GM12878 (cell line): Measurements from ENCODE around the gene ADAP1.

Experiments
- EP300 ChIP-seq, 2 experiments: fragments of 150-350 bp in 1 of 2; IDR thresholded peaks; 2 replicates each; pipeline ENCODE4 v1.6.1; 2011 to 2012; ENCODE audit warnings: low read depth in 2 of 2, low read length in 2 of 2, borderline replicate concordance in 1 of 2, improper control_type of control experiment in 1 of 2, inconsistent platforms in 1 of 2; ENCODE audit not compliant: control insufficient read depth in 1 of 2
- GABPA ChIP-seq: IDR thresholded peaks from 2 replicates; pipeline ENCODE4 v1.6.1; 2014; ENCODE audit warnings: antibody characterized with exemption, low read depth, mild to moderate bottlenecking, inconsistent platforms
- MTA2 ChIP-seq: fragments of 450-650 bp; IDR thresholded peaks from 2 replicates; pipeline ENCODE4 v1.6.1; 2016; ENCODE audit warnings: low read depth, mild to moderate bottlenecking, moderate library complexity
- TBL1XR1 ChIP-seq: IDR thresholded peaks from 2 replicates; pipeline ENCODE4 v1.6.1; 2012; ENCODE audit warnings: low read depth, low read length, improper control_type of control experiment
- TF ChIP-seq, protein P1 (sequence below): IDR thresholded peaks from 2 replicates; pipeline ENCODE4 v1.6.1; 2012; ENCODE audit warnings: mild to moderate bottlenecking, low read depth, low read length

DNA sequence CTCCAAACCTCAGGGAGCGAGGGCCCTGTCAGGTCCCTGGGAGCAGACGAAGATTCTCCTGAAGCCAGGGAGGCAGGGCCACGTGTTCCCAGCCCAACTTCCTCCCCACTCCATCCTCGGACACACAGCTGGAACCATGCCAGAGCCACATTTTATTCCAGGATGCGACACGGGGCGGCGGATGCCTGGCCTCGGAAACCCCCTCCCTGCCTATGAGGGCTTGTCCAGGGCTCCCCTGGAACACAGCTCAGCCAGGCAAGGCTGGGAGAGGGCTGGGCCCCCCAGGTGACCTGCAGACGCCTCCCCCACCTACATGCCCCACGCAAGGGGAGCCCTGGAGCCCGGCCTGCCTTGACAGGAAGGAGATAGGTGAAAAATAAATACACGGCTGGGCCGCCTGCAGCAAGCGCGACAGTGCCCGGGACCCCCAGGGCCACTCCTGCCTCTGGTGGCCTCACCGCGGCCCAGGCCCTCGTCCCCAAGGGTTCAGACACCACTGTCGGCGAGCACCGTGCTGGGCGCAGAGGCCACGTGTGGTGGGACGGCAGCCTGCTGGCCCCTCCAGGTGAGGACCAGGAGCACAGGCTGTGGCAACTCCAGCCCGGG lies 56.6 kb downstream of the ADAP1 start:
- TF ChIP-seq, protein P1, sequence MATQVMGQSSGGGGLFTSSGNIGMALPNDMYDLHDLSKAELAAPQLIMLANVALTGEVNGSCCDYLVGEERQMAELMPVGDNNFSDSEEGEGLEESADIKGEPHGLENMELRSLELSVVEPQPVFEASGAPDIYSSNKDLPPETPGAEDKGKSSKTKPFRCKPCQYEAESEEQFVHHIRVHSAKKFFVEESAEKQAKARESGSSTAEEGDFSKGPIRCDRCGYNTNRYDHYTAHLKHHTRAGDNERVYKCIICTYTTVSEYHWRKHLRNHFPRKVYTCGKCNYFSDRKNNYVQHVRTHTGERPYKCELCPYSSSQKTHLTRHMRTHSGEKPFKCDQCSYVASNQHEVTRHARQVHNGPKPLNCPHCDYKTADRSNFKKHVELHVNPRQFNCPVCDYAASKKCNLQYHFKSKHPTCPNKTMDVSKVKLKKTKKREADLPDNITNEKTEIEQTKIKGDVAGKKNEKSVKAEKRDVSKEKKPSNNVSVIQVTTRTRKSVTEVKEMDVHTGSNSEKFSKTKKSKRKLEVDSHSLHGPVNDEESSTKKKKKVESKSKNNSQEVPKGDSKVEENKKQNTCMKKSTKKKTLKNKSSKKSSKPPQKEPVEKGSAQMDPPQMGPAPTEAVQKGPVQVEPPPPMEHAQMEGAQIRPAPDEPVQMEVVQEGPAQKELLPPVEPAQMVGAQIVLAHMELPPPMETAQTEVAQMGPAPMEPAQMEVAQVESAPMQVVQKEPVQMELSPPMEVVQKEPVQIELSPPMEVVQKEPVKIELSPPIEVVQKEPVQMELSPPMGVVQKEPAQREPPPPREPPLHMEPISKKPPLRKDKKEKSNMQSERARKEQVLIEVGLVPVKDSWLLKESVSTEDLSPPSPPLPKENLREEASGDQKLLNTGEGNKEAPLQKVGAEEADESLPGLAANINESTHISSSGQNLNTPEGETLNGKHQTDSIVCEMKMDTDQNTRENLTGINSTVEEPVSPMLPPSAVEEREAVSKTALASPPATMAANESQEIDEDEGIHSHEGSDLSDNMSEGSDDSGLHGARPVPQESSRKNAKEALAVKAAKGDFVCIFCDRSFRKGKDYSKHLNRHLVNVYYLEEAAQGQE = no peak
- TF ChIP-seq TBL1XR1 (no peak), MTA2 (no peak), GABPA (no peak), EP300 (IDR thresholded peaks at IDR 0.05; ENCODE audit: borderline replicate concordance in 1 of 2, control insufficient read depth in 1 of 2, low read depth in 2 of 2, low read length in 2 of 2) (no peak)
